A204.1 (cell line): ENCODE results near the gene SUPT16H.
"Not testable (repeated sequence)": the region's sequence is repeated elsewhere in the genome, so short reads cannot be mapped to it uniquely, and the experiment has no call there.

Source experiments
- FAIRE-seq: peaks from 2 replicates; lab custom pipeline; 2012; peaks lifted over from hg19 to GRCh38; lab: Jason Lieb, UNC

SUPT16H gene

GRCh38 chr14:21367582-21368144 lies 16.2 kb downstream of the SUPT16H start:
- FAIRE-seq, result no peak

- FAIRE-seq, result no peak
Measured at GRCh38 chr14:21356511-21356910, 27.3 kb downstream of the SUPT16H start.

GRCh38 chr14:21352587-21352986 lies 31.2 kb downstream of the SUPT16H start:
- FAIRE-seq, result no peak

GRCh38 chr14:21350539-21350938 lies 33.3 kb downstream of the SUPT16H start:
- no peak for FAIRE-seq

GRCh38 chr14:21347201-21347600 lies 36.6 kb downstream of the SUPT16H start:
- FAIRE-seq, result no peak

- FAIRE-seq, result no peak
Measured at GRCh38 chr14:21346532-21347135, 37.2 kb downstream of the SUPT16H start.

GRCh38 chr14:21343035-21343794 lies 40.6 kb downstream of the SUPT16H start:
- no peak for FAIRE-seq

- FAIRE-seq, result no peak
Measured at GRCh38 chr14:21334202-21334906, 49.5 kb downstream of the SUPT16H start.

- FAIRE-seq, result no peak
Measured at GRCh38 chr14:21332950-21333349, 50.9 kb downstream of the SUPT16H start.

- FAIRE-seq, result no peak
Measured at GRCh38 chr14:21326972-21327371, 56.8 kb downstream of the SUPT16H start.

GRCh38 chr14:21322716-21323115 lies 61.1 kb downstream of the SUPT16H start:
- no peak for FAIRE-seq

GRCh38 chr14:21320913-21321312 lies 62.9 kb downstream of the SUPT16H start:
- FAIRE-seq, result no peak

GRCh38 chr14:21317398-21317797 lies 66.4 kb downstream of the SUPT16H start:
- no peak for FAIRE-seq

- FAIRE-seq, result no peak
Measured at GRCh38 chr14:21313512-21313911, 70.3 kb downstream of the SUPT16H start.

GRCh38 chr14:21311614-21312013 lies 72.2 kb downstream of the SUPT16H start:
- FAIRE-seq, result no peak

- no peak for FAIRE-seq
Measured at GRCh38 chr14:21309956-21310355, 73.9 kb downstream of the SUPT16H start.

- FAIRE-seq, result no peak
Measured at GRCh38 chr14:21309238-21309636, 74.6 kb downstream of the SUPT16H start.

GRCh38 chr14:21308479-21309237 lies 75.2 kb downstream of the SUPT16H start:
- no peak for FAIRE-seq

GRCh38 chr14:21308132-21308478 lies 75.7 kb downstream of the SUPT16H start:
- FAIRE-seq, result no peak

- FAIRE-seq, result no peak
Measured at GRCh38 chr14:21307637-21308036, 76.2 kb downstream of the SUPT16H start.

- not testable (repeated sequence) for FAIRE-seq
Measured at GRCh38 chr14:21302836-21303140, 81.0 kb downstream of the SUPT16H start.

GRCh38 chr14:21302013-21302835 lies 81.6 kb downstream of the SUPT16H start:
- FAIRE-seq, result no peak
